Smooth muscle cell (in vitro differentiated cells): ENCODE results near the gene CCDC178. TPM values are rescaled to one million over a fixed set of nuclear protein-coding genes. Genes with fewer than 3 reads are reported as not detected.

Source experiments
- DNase-seq: peaks from one replicate; lab custom pipeline; 2025; ENCODE audit not compliant: unreplicated experiment; lab: John Stamatoyannopoulos, UW
- H2AFZ ChIP-seq: fragments of 200-600 bp; sonication (generic); 2 replicates; pipeline ENCODE4 v1.6.0; 2016; ENCODE audit warnings: antibody characterized with exemption, low read depth, mild to moderate bottlenecking
- H3F3A ChIP-seq: fragments of 200-600 bp; sonication (generic); 2 replicates; pipeline ENCODE4 v1.6.0; 2017; ENCODE audit warnings: antibody characterized with exemption, low read depth
- H3K27ac ChIP-seq: fragments of 200-600 bp; sonication (generic); 2 replicates; pipeline ENCODE4 v1.5.1; 2016; ENCODE audit warnings: low read depth, mild to moderate bottlenecking
- H3K27me3 ChIP-seq: fragments of 200-600 bp; sonication (generic); 2 replicates; pipeline ENCODE4 v1.6.1; 2016; ENCODE audit warnings: low read depth, mild to moderate bottlenecking
- H3K36me3 ChIP-seq: fragments of 200-600 bp; sonication (generic); 2 replicates; pipeline ENCODE4 v1.5.1; 2016; ENCODE audit warnings: low read depth
- H3K4me1 ChIP-seq: fragments of 200-600 bp; sonication (generic); 2 replicates; pipeline ENCODE4 v1.5.1; 2016; ENCODE audit warnings: low read depth
- H3K4me2 ChIP-seq: fragments of 200-600 bp; sonication (generic); 2 replicates; pipeline ENCODE4 v1.6.0; 2016; ENCODE audit warnings: mild to moderate bottlenecking
- H3K4me3 ChIP-seq: fragments of 200-600 bp; sonication (generic); 2 replicates; pipeline ENCODE4 v1.5.1; 2016; ENCODE audit warnings: mild to moderate bottlenecking
- H3K79me2 ChIP-seq: fragments of 200-600 bp; sonication (generic); 2 replicates; pipeline ENCODE4 v1.6.0; 2016; ENCODE audit warnings: low read depth, mild to moderate bottlenecking
- H3K9ac ChIP-seq: fragments of 200-600 bp; sonication (generic); 2 replicates; pipeline ENCODE4 v1.6.0; 2016; ENCODE audit warnings: low read depth
- H3K9me3 ChIP-seq: fragments of 200-600 bp; sonication (generic); replicated peaks from 2 replicates; pipeline ENCODE4 v1.5.1; 2016; ENCODE audit warnings: low read depth
- H4K20me1 ChIP-seq: fragments of 200-600 bp; sonication (generic); 2 replicates; pipeline ENCODE4 v1.6.0; 2016; ENCODE audit warnings: low read depth
- WGBS: methylation state at CpG from one replicate; pipeline ENCODE4 v1.1.7; 2016; ENCODE audit warnings: low lambda C conversion rate; 5-methylcytosine and 5-hydroxymethylcytosine counted together
- polyA plus RNA-seq: library from polyadenylated mRNA; unstranded; fragments of >200 nt; fragmentation: Nextera tagmentation; extraction: Ambion mirVana; gene quantifications from 2 replicates; pipeline ENCODE4 v1.2.1, GENCODE V29; 2016
- total RNA-seq: library from RNA; depleted of rRNA; stranded (reverse); fragments of >200 nt; gene quantifications from 2 replicates; pipeline ENCODE4 v1.2.3, GENCODE V29; 2014
- TF ChIP-seq, protein P1 (sequence below): fragments of 200-600 bp; sonication (generic); IDR thresholded peaks from 2 replicates; pipeline ENCODE4 v1.5.1; 2017; ENCODE audit warnings: borderline replicate concordance, mild to moderate bottlenecking, antibody characterized with exemption; ENCODE audit not compliant: insufficient read depth, poor library complexity, severe bottlenecking

The CCDC178 gene
- total and polyA plus RNA-seq, 2 experiments from 2014 or later = not detected

DNA sequence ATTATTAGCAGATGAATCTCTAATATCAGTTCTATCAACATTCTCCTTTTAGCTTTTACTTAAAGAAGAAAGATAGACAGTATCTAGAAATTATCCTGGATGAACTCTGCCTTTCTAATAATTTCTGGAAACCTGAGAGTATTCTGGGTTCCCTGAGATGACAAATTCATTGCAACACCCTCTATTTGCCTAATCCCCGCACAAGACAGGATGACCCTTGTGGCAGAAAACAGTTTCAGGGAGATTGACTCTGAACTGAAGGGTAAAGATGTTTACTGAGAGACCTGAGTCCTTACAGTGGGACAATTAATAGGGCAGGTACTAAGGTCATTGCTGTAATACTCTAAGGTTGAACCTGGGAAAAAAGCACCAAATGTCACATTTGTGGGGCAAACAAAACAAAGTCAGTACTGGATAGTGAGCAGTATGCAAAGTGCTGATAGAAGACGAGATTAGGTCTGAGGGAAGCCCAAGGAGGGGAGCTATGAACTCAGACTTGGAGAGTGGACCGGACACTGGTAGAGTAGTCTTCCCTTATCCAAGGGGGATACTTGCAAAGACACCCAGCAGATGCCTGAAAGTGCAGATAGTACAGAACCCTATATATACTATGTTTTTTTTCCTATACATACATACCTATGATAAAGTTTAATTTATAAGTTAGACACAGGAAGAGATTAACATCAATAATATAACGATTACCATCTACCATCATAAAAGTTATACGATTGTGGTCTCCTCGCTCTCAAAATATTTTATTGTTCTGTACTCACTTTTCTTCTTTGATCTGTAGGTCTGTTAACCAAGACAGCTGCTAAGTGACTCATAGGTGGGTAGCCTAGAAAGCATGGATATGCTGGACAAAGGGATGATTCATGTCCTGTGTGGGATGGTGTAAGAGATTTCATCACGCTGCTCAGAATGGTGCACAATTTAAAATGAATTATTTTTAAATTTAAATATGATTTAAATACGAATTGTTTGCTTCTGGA, 519.4 kb downstream of the CCDC178 start:
- Histone ChIP-seq H3K27ac (peak overlapping the region; percentile 62), H3K4me3 (no peak overlapping the region), H3F3A (peaks cover 7% of the 10 kb centered on the region), H3K36me3 (no peaks in the 10 kb centered on the region), H3K27me3 (peaks cover 11% of the 10 kb centered on the region), H4K20me1 (no peaks in the 10 kb centered on the region), H3K79me2 (no peaks in the 10 kb centered on the region), H3K4me2 (peak overlapping the region; percentile 70), H3K9me3 (no peaks in the 10 kb centered on the region), H3K9ac (no peak overlapping the region), H3K4me1 (no peaks in the 10 kb centered on the region), H2AFZ (no peak overlapping the region)
- 35% methylated on average over 8 of the region's 8 CpGs for WGBS
- DNase-seq = no peak
- TF ChIP-seq, protein P1, sequence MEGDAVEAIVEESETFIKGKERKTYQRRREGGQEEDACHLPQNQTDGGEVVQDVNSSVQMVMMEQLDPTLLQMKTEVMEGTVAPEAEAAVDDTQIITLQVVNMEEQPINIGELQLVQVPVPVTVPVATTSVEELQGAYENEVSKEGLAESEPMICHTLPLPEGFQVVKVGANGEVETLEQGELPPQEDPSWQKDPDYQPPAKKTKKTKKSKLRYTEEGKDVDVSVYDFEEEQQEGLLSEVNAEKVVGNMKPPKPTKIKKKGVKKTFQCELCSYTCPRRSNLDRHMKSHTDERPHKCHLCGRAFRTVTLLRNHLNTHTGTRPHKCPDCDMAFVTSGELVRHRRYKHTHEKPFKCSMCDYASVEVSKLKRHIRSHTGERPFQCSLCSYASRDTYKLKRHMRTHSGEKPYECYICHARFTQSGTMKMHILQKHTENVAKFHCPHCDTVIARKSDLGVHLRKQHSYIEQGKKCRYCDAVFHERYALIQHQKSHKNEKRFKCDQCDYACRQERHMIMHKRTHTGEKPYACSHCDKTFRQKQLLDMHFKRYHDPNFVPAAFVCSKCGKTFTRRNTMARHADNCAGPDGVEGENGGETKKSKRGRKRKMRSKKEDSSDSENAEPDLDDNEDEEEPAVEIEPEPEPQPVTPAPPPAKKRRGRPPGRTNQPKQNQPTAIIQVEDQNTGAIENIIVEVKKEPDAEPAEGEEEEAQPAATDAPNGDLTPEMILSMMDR = no peak

DNA sequence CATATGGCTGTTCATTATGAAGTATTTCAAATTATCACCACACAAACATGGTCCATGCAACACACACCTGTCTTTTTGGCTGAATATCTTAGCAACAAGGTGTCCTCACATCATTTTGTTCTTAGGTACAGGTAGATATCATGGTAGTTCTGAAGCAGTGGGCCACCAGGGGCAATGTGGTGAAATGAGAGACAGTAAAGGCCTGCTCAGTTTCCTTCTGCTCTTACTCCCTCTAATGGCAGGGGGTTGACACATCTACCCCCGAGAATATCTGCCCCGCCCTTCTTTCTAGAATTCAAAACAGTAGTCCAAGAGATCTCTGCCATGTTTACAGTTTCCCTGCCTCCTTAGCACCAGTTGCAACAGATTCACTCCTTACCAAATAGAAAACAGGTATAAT, 520.7 kb downstream of the CCDC178 start:
- Histone ChIP-seq H4K20me1 (no peaks in the 10 kb centered on the region), H3K36me3 (no peaks in the 10 kb centered on the region), H3K4me1 (no peaks in the 10 kb centered on the region), H3K4me2 (no peak overlapping the region), H3F3A (peaks cover 7% of the 10 kb centered on the region), H3K4me3 (no peak overlapping the region), H3K9ac (no peak overlapping the region), H3K27me3 (peaks cover 10% of the 10 kb centered on the region), H3K27ac (no peak overlapping the region), H3K79me2 (no peaks in the 10 kb centered on the region), H2AFZ (no peak overlapping the region), H3K9me3 (no peaks in the 10 kb centered on the region)
- whole genome bisulfite sequencing = 29% methylated on average over 2 of the region's 2 CpGs
- DNase-seq = no peak
- TF ChIP-seq, protein P1 = peak; percentile 10

DNA sequence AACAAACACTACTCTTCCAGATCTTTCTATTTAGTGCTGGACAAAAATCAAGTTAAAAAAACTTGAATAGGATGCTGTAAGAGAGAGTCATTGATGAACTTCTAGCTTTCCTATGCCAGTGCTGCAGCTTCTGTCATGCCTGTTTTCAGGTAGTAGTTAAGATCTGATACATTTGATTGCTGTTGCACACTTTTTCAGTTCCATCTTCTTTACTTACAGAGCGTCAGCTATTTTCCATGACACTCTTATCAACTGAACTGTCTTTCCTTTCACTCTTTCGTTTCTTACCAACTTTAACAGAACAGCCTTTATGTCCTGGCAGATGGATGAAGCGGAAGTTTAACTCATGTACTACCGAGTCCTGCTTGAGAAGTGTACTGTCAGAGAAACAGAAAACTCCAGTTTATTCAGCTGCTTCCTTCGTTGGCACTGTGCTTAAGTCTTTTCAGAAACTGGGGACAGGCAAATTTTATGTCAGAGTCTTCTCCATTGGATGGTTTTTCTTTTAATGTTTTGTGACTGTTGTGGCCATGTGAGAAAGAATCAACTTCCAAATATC, 521.8 kb downstream of the CCDC178 start:
- H3K27me3 ChIP-seq = peaks cover 18% of the 10 kb centered on the region

More for the DNA sequence above, 521.8 kb downstream of the CCDC178 start:
- Histone ChIP-seq H3K9ac (no peak overlapping the region), H4K20me1 (no peaks in the 10 kb centered on the region), H3K9me3 (no peaks in the 10 kb centered on the region), H3K27ac (no peak overlapping the region), H3F3A (peaks cover 7% of the 10 kb centered on the region), H3K4me3 (no peak overlapping the region), H3K79me2 (no peaks in the 10 kb centered on the region), H2AFZ (no peak overlapping the region), H3K4me2 (no peak overlapping the region), H3K36me3 (no peaks in the 10 kb centered on the region), H3K4me1 (no peaks in the 10 kb centered on the region)
- TF ChIP-seq, protein P1 = no peak
- no peak for DNase-seq
- 87% methylated on average over 5 of the region's 5 CpGs for WGBS
